Stimulated activated CD4-positive, alpha-beta T cell treated with anti-CD3 and anti-CD28 coated beads, Interleukin-4, amount 100 ng/mL, for 48 hours (primary cell): Measurements from ENCODE around the gene ADSL.
A peak's percentile ranks its signal among the peaks of the same experiment; 100 is the strongest.
"Not testable (repeated sequence)": the region's sequence is repeated elsewhere in the genome, so short reads cannot be mapped to it uniquely, and the experiment has no call there.

ENCODE experiments used
- DNase-seq, 2 donors: peaks; one replicate each; pipeline ENCODE4 v3.0.0-alpha.2; 2020; ENCODE audit warnings: low read depth in 2 of 2

Gene ADSL

GRCh38 chr22:40346185-40347118 is at the start of gene ADSL:
ADSL (plus strand) TSS chr22:40346500; CDS start chr22:40346559, 59 bp downstream.
- DNase-seq: peak; percentile 83 to 86

- DNase-seq: no peak
Observed at GRCh38 chr22:40300316-40300715, 46.0 kb upstream of the ADSL start.

GRCh38 chr22:40300884-40301672 is 45.2 kb upstream of the ADSL start:
- DNase-seq: no peak

GRCh38 chr22:40302149-40302548 is 44.2 kb upstream of the ADSL start:
- no peak for DNase-seq

GRCh38 chr22:40305625-40306024 is 40.7 kb upstream of the ADSL start:
- DNase-seq: no peak

GRCh38 chr22:40308999-40309573 is 37.2 kb upstream of the ADSL start:
- DNase-seq: no peak

GRCh38 chr22:40309631-40310030 is 36.7 kb upstream of the ADSL start:
- no peak for DNase-seq

- no peak for DNase-seq
Observed at GRCh38 chr22:40310081-40310767, 36.1 kb upstream of the ADSL start.

GRCh38 chr22:40310768-40311120 is 35.6 kb upstream of the ADSL start:
- no peak for DNase-seq

GRCh38 chr22:40311646-40312045 is 34.7 kb upstream of the ADSL start:
- DNase-seq: not testable (repeated sequence)

GRCh38 chr22:40312050-40312449 is 34.2 kb upstream of the ADSL start:
- DNase-seq: no peak

- no peak for DNase-seq
Observed at GRCh38 chr22:40313007-40313406, 33.3 kb upstream of the ADSL start.

GRCh38 chr22:40314041-40314440 is 32.3 kb upstream of the ADSL start:
- DNase-seq: no peak

- no peak for DNase-seq
Observed at GRCh38 chr22:40320687-40321086, 25.6 kb upstream of the ADSL start.

- no peak for DNase-seq
Observed at GRCh38 chr22:40322021-40322420, 24.3 kb upstream of the ADSL start.

GRCh38 chr22:40322818-40323447 is 23.4 kb upstream of the ADSL start:
- no peak for DNase-seq

GRCh38 chr22:40323681-40324171 is 22.6 kb upstream of the ADSL start:
- DNase-seq: no peak

GRCh38 chr22:40324468-40325305 is 21.6 kb upstream of the ADSL start:
- no peak for DNase-seq

GRCh38 chr22:40325315-40325714 is 21.0 kb upstream of the ADSL start:
- DNase-seq: peak; percentile 47 to 65
